K562 (cell line): Measurements from ENCODE around the gene ZNF556. TPM values are rescaled to one million over a fixed set of nuclear protein-coding genes. Genes with fewer than 3 reads are reported as not detected.

Experiments used
- ATF3 ChIP-seq, 2 experiments: fragments of 450-650 bp in 1 of 2; sonication (generic) in 1 of 2; formaldehyde crosslinking in 1 of 2; IDR thresholded peaks in 1 of 2; conservative IDR thresholded peaks in 1 of 2; 2 replicates each; pipeline versions ENCODE4 v1.6.1 to v1.8.1; 2016 to 2023; ENCODE audit warnings: mild to moderate bottlenecking in 2 of 2, moderate library complexity in 2 of 2, inconsistent platforms in 1 of 2, missing genetic modification reagents in 1 of 2
- JUNB ChIP-seq: fragments of 450-650 bp; formaldehyde crosslinking; conservative IDR thresholded peaks from 2 replicates; pipeline ENCODE4 v1.4.0; 2020; ENCODE audit warnings: mild to moderate bottlenecking
- MLLT1 ChIP-seq, 2 experiments: fragments of 450-650 bp; IDR thresholded peaks; 2 replicates each; pipeline ENCODE4 v1.6.1; 2016
- PREB ChIP-seq: sonication (generic); formaldehyde crosslinking; IDR thresholded peaks from 2 replicates; pipeline ENCODE4 v1.8.1; 2023; ENCODE audit warnings: mild to moderate bottlenecking, missing genetic modification reagents
- REST ChIP-seq, 2 experiments: fragments of 450-650 bp; formaldehyde crosslinking in 1 of 2; IDR thresholded peaks; 2 replicates each; pipeline versions ENCODE4 v1.4.0 to v1.6.1; 2014 to 2020; ENCODE audit warnings: mild to moderate bottlenecking in 2 of 2, borderline replicate concordance in 1 of 2, low read depth in 1 of 2
- THAP12 ChIP-seq: fragments of 250-450 bp; sonication (Bioruptor Pico); IDR thresholded peaks from 2 replicates; pipeline ENCODE4 v1.9.0; 2021; ENCODE audit warnings: mild to moderate bottlenecking, inconsistent platforms
- XRCC4 ChIP-seq: IDR thresholded peaks from one replicate; pipeline ENCODE4 v1.6.1; 2011; ENCODE audit not compliant: insufficient read depth, insufficient read length; ENCODE audit errors: extremely low read depth
- ZFX ChIP-seq: sonication (generic); formaldehyde crosslinking; IDR thresholded peaks from 2 replicates; pipeline ENCODE4 v1.8.0; 2022; ENCODE audit warnings: mild to moderate bottlenecking, missing genetic modification reagents, moderate library complexity
- polyA plus RNA-seq, 8 experiments: library from polyadenylated mRNA; depleted of rRNA in 4 of 8; stranded (reverse) in 5 of 8; unstranded in 3 of 8; fragments of >200 nt; fragmentation: Nextera tagmentation in 2 of 8; fragmentation: Illumina TruSeq in 1 of 8; extraction: Ambion mirVana in 2 of 8; extraction: Trizol in 1 of 8; gene quantifications; 2 replicates each; pipeline versions ENCODE4 v1.2.1 to v1.2.3, GENCODE V29; 2011 to 2014; ENCODE audit warnings: inconsistent platforms in 1 of 8, missing spikeins in 1 of 8
- total RNA-seq, 7 experiments: library from RNA; depleted of rRNA in 6 of 7; stranded (reverse); fragments of >200 nt in 6 of 7; fragmentation: Illumina TruSeq in 2 of 7; extraction: Trizol in 2 of 7; gene quantifications; 2 replicates each; pipeline versions ENCODE4 v1.2.1 to v1.2.3, GENCODE V29; 2011 to 2021; ENCODE audit warnings: low replicate concordance in 1 of 7

Gene ZNF556
- total and polyA plus RNA-seq, 9 of the 15 experiments (the other 6 are each of a cell fraction or from before 2014, with no cell fraction given) = 0.01 to 0.36 (median 0.10) TPM; not detected in 1

- TF ChIP-seq REST (IDR thresholded peaks at IDR 0.05; ENCODE audit: borderline replicate concordance) (peak; percentile 90), REST (CRISPR knock-in tag; IDR thresholded peaks at IDR 0.05; ENCODE audit: low read depth) (no peak), THAP12 (CRISPR knock-in tag) (peak; percentile 40; the same call in 1 of the 2 replicates), ATF3 (IDR thresholded peaks at IDR 0.05) (peak; percentile 69), ATF3 (CRISPR knock-in tag; conservative IDR thresholded peaks at IDR 0.05) (no peak), PREB (CRISPR knock-in tag) (0 out of 2 replicates have a peak, but pooled peaks have one; percentile 45), ZFX (CRISPR knock-in tag) (peak; percentile 34; the same call in 1 of the 2 replicates), JUNB (CRISPR knock-in tag) (0 out of 2 replicates have a peak, but pooled peaks have one; percentile 8), XRCC4 (no peak), MLLT1 (IDR thresholded peaks at IDR 0.05) (peak in 1 of 2 experiments; percentile 69; a peak in 1 of 4 replicates)
Observed at GRCh38 chr19:2900296-2901252, 33.4 kb downstream of the ZNF556 start, which contains the start of gene ZNF57 (continued).
